Measurements from ENCODE around the gene AFAP1. TPM values are rescaled to one million over a fixed set of nuclear protein-coding genes. Genes with fewer than 3 reads are reported as not detected.

AFAP1 gene
- total RNA-seq, 1 experiment from 2014 or later = 42.1 TPM

DNA sequence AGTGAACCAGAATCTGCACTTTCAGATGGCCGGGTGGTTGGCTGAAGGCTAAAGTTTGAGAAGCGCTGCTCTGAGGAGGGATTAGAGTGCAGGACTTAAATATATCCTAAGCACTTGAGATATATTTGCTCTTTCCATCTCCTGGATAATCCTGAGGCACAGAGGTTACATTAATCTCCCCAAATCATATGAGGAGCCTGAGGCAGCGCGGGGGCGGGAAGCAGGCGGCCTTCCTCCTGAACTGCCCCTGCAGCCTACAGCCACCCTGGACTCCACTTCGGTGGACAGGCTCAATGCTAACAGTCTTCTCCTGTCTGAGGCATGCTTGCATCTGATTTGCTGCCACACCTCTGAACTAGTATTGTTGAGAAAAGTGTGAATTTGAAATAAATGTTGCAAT, 72.5 kb downstream of the AFAP1 start:
- Histone ChIP-seq H3K27me3 (ENCODE audit: low read length) (no peaks in the 10 kb centered on the region), H3K4me1 (ENCODE audit: insufficient read depth, low read length) (peaks cover 36% of the 10 kb centered on the region), H3K9me2 (replicated peaks; ENCODE audit: low read length) (no peaks in the 10 kb centered on the region), H3K79me2 (ENCODE audit: low read length) (peaks cover 89% of the 10 kb centered on the region), H3K9ac (ENCODE audit: low read length) (peak overlapping the region; percentile 43), H2AFZ (ENCODE audit: low read length) (no peak overlapping the region), H3K27ac (ENCODE audit: low read length) (peak overlapping the region; percentile 83), H3K4me2 (ENCODE audit: low read length) (peak overlapping the region; percentile 45), H3K9me3 (ENCODE audit: low read length) (no peaks in the 10 kb centered on the region), H3K4me3 (ENCODE audit: low read length) (no peak overlapping the region), H4K20me1 (ENCODE audit: low read length) (no peaks in the 10 kb centered on the region), H3F3A (ENCODE audit: low read length, unreplicated experiment) (no peaks in the 10 kb centered on the region), H3K36me3 (ENCODE audit: low read depth, low read length) (peaks cover 48% of the 10 kb centered on the region)
- DNase-seq (no peak), ATAC-seq (no peak)
- intact Hi-C loops (cut with micrococcal nuclease) = no loop called here
- no TSS peak for BruUV-seq (replicated peaks)
- ChIA-PET CTCF (interaction anchor here (0.6 kb wide), 1 partner anchor 111 kb away, joined by 10 read pairs; no protein-coding TSS in a partner anchor), POLR2A (ENCODE audit: unreplicated experiment) (no interaction called here)
- no peak for TF ChIP-seq EZH2phosphoT487 (IDR thresholded peaks at IDR 0.05; ENCODE audit: borderline replicate concordance, low read length)

DNA sequence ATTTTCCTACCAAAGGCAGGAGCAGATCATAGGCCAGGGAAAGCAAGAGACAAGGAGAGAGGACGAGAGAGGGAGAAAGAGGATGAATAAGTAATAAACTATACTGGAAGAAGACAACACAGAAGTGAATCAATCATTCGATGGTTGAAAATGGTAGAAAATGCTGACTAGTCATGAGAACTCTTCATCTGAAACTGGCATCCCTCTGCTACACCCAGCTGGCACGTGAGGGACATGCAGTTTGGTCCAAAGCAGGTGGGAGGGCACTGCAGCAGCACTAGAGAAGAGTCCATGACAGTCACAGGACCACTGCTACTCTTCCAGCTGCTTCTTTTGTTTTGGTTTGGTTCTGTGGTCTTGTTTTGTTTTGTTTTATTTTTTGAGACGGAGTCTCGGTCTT, 74.1 kb downstream of the AFAP1 start:
- intact Hi-C loops (cut with micrococcal nuclease) = no loop called here
- TF ChIP-seq, protein P1, sequence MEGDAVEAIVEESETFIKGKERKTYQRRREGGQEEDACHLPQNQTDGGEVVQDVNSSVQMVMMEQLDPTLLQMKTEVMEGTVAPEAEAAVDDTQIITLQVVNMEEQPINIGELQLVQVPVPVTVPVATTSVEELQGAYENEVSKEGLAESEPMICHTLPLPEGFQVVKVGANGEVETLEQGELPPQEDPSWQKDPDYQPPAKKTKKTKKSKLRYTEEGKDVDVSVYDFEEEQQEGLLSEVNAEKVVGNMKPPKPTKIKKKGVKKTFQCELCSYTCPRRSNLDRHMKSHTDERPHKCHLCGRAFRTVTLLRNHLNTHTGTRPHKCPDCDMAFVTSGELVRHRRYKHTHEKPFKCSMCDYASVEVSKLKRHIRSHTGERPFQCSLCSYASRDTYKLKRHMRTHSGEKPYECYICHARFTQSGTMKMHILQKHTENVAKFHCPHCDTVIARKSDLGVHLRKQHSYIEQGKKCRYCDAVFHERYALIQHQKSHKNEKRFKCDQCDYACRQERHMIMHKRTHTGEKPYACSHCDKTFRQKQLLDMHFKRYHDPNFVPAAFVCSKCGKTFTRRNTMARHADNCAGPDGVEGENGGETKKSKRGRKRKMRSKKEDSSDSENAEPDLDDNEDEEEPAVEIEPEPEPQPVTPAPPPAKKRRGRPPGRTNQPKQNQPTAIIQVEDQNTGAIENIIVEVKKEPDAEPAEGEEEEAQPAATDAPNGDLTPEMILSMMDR (conservative IDR thresholded peaks at IDR 0.05; ENCODE audit: low read depth, low read length) = no peak
- TF ChIP-seq EZH2 (IDR thresholded peaks at IDR 0.05; ENCODE audit: low read length, unreplicated experiment) (no peak), EZH2phosphoT487 (IDR thresholded peaks at IDR 0.05; ENCODE audit: borderline replicate concordance, low read length) (no peak)
- Histone ChIP-seq H3K4me2 (ENCODE audit: low read length) (no peak overlapping the region), H3K9me3 (ENCODE audit: low read length) (no peaks in the 10 kb centered on the region), H3K9me2 (replicated peaks; ENCODE audit: low read length) (no peaks in the 10 kb centered on the region), H2AFZ (ENCODE audit: low read length) (no peak overlapping the region), H3K27me3 (ENCODE audit: low read length) (no peaks in the 10 kb centered on the region), H3F3A (ENCODE audit: low read length, unreplicated experiment) (peaks cover 8% of the 10 kb centered on the region), H3K4me3 (ENCODE audit: low read length) (no peak overlapping the region), H3K9ac (ENCODE audit: low read length) (no peak overlapping the region), H4K20me1 (ENCODE audit: low read length) (no peaks in the 10 kb centered on the region), H3K4me1 (ENCODE audit: insufficient read depth, low read length) (peaks cover 46% of the 10 kb centered on the region), H3K27ac (ENCODE audit: low read length) (no peak overlapping the region), H3K36me3 (ENCODE audit: low read depth, low read length) (peaks cover 37% of the 10 kb centered on the region), H3K79me2 (ENCODE audit: low read length) (peaks cover 78% of the 10 kb centered on the region)
- ChIA-PET CTCF (no interaction called here), POLR2A (ENCODE audit: unreplicated experiment) (no interaction called here)
- ATAC-seq (no peak), DNase-seq (no peak)
- BruUV-seq (replicated peaks) = no TSS peak

DNA sequence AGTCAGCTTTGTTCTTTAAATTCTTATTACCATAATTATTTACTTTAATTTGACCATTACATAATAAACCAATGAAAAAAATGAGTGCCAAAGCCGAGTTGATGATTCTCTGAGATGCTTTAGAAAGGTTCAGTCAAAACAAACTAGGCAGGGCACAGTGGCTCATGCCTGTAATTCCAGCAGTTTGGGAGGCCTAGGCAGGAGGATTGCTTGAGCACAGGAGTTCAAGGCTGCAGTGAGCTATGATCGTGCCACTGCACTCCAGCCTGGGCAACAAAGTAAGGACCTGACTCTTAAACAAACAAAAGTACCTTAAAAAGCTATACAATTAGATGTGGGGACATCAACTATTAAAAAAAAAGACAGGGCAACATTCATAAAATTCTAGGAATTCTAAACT, 75.0 kb downstream of the AFAP1 start:
- H2AFZ ChIP-seq (ENCODE audit: low read length) = no peak overlapping the region
- H3K4me3 ChIP-seq (ENCODE audit: low read length) = no peak overlapping the region
- H3F3A ChIP-seq (ENCODE audit: low read length, unreplicated experiment) = peaks cover 11% of the 10 kb centered on the region
- no peaks in the 10 kb centered on the region for H4K20me1 ChIP-seq (ENCODE audit: low read length)
- no peaks in the 10 kb centered on the region for H3K9me2 ChIP-seq (replicated peaks; ENCODE audit: low read length)
- peaks cover 78% of the 10 kb centered on the region for H3K79me2 ChIP-seq (ENCODE audit: low read length)
- no TSS peak for BruUV-seq (replicated peaks)
- no peak overlapping the region for H3K27ac ChIP-seq (ENCODE audit: low read length)
- H3K4me2 ChIP-seq (ENCODE audit: low read length) = no peak overlapping the region
- intact Hi-C loops (cut with micrococcal nuclease) = no loop called here
- H3K9me3 ChIP-seq (ENCODE audit: low read length) = no peaks in the 10 kb centered on the region
- no peak for TF ChIP-seq EZH2phosphoT487 (IDR thresholded peaks at IDR 0.05; ENCODE audit: borderline replicate concordance, low read length)
- TF ChIP-seq, protein P1 (conservative IDR thresholded peaks at IDR 0.05; ENCODE audit: low read depth, low read length) = no peak
- TF ChIP-seq EZH2 (IDR thresholded peaks at IDR 0.05; ENCODE audit: low read length, unreplicated experiment) = no peak
- no peaks in the 10 kb centered on the region for H3K27me3 ChIP-seq (ENCODE audit: low read length)
- H3K36me3 ChIP-seq (ENCODE audit: low read depth, low read length) = peaks cover 37% of the 10 kb centered on the region
- CTCF ChIA-PET = no interaction called here
- no peak for ATAC-seq
- POLR2A ChIA-PET (ENCODE audit: unreplicated experiment) = no interaction called here
- H3K9ac ChIP-seq (ENCODE audit: low read length) = no peak overlapping the region
- DNase-seq = no peak
- peaks cover 50% of the 10 kb centered on the region for H3K4me1 ChIP-seq (ENCODE audit: insufficient read depth, low read length)
